SK-N-SH (cell line): ENCODE data around the gene OR2S2. TPM values are rescaled to one million over a fixed set of nuclear protein-coding genes. Genes with fewer than 3 reads are reported as not detected.

Source experiments
- CTCF ChIA-PET: fragments of 300-600, 350-600 bp; formaldehyde crosslinking; extraction: SDS; loops from one replicate; lab custom pipeline; 2021; lab: Yijun Ruan, JAX
- POLR2A ChIA-PET: fragments of 350-600 bp; sonication (Branson Sonifier 250); formaldehyde crosslinking; extraction: SDS; loops from one replicate; lab custom pipeline; 2020; ENCODE audit warnings: antibody characterized with exemption, inconsistent platforms; lab: Yijun Ruan, JAX
- DNase-seq: peaks from one replicate; pipeline ENCODE4 v3.0.0; 2012
- H2AFZ ChIP-seq: fragments of 200-600 bp; sonication (generic); 2 replicates; pipeline ENCODE4 v1.8.1; 2016; ENCODE audit warnings: antibody characterized with exemption, mild to moderate bottlenecking, low read depth
- H3F3A ChIP-seq: fragments of 200-600 bp; sonication (generic); replicated peaks from 2 replicates; pipeline ENCODE3; 2016; ENCODE audit warnings: antibody characterized with exemption, mild to moderate bottlenecking; ENCODE audit not compliant: insufficient read depth
- H3K27ac ChIP-seq, 2 experiments: fragments of 200-500 bp in 1 of 2; fragments of 200-600 bp in 1 of 2; sonication (Bioruptor generic) in 1 of 2; sonication (generic), shearing (Covaris generic) in 1 of 2; 2 replicates each; pipeline versions ENCODE4 v1.5.1 to v1.6.1; 2014 to 2016; ENCODE audit warnings: low read depth in 2 of 2, inconsistent platforms in 1 of 2, low read length in 1 of 2, mild to moderate bottlenecking in 1 of 2, mixed read lengths in 1 of 2
- H3K27me3 ChIP-seq: fragments of 200-600 bp; sonication (generic), shearing (Covaris generic); 2 replicates; pipeline ENCODE4 v1.6.1; 2016; ENCODE audit warnings: mixed run types; ENCODE audit not compliant: insufficient read depth
- H3K36me3 ChIP-seq, 2 experiments: fragments of 200-500 bp in 1 of 2; fragments of 200-600 bp in 1 of 2; sonication (Bioruptor generic) in 1 of 2; sonication (generic) in 1 of 2; replicated peaks in 1 of 2; 2 replicates each; pipeline versions ENCODE3 to v1.5.1; 2014 to 2016; ENCODE audit warnings: low read length in 1 of 2, mild to moderate bottlenecking in 1 of 2; ENCODE audit not compliant: insufficient read depth in 2 of 2, control insufficient read depth in 1 of 2
- H3K4me1 ChIP-seq, 2 experiments: fragments of 200-500 bp in 1 of 2; fragments of 200-600 bp in 1 of 2; sonication (Bioruptor generic) in 1 of 2; sonication (generic), shearing (Covaris generic) in 1 of 2; 2 replicates each; pipeline versions ENCODE4 v1.5.1 to v1.6.1; 2014 to 2016; ENCODE audit warnings: low read depth in 1 of 2, low read length in 1 of 2, mixed run types in 1 of 2; ENCODE audit not compliant: insufficient read depth in 2 of 2, control insufficient read depth in 1 of 2
- H3K4me2 ChIP-seq: fragments of 200-600 bp; sonication (generic), shearing (Covaris generic); 2 replicates; pipeline ENCODE4 v1.6.1; 2017; ENCODE audit warnings: mixed run types
- H3K4me3 ChIP-seq, 2 experiments: fragments of 200-500 bp in 1 of 2; fragments of 200-600 bp in 1 of 2; sonication (Bioruptor generic) in 1 of 2; sonication (generic), shearing (Covaris generic) in 1 of 2; 2 replicates each; pipeline versions ENCODE4 v1.5.1 to v1.8.1; 2014 to 2016; ENCODE audit warnings: low read depth in 2 of 2, inconsistent platforms in 1 of 2, low read length in 1 of 2, mild to moderate bottlenecking in 1 of 2, mixed read lengths in 1 of 2, moderate library complexity in 1 of 2
- H3K79me2 ChIP-seq: fragments of 200-600 bp; sonication (generic); 2 replicates; pipeline ENCODE4 v1.8.1; 2017; ENCODE audit warnings: mild to moderate bottlenecking; ENCODE audit not compliant: insufficient read depth
- H3K9ac ChIP-seq: fragments of 200-600 bp; sonication (generic); 2 replicates; pipeline ENCODE4 v1.6.1; 2017; ENCODE audit warnings: mixed run types
- H3K9me2 ChIP-seq: fragments of 200-600 bp; sonication (generic); 2 replicates; pipeline ENCODE4 v1.6.1; 2017; ENCODE audit warnings: mixed run types
- H3K9me3 ChIP-seq: fragments of 200-600 bp; sonication (generic); 2 replicates; pipeline ENCODE4 v1.6.1; 2017; ENCODE audit warnings: mixed run types, mild to moderate bottlenecking, moderate library complexity
- H4K20me1 ChIP-seq: fragments of 200-600 bp; sonication (generic); 2 replicates; pipeline ENCODE4 v1.6.1; 2017; ENCODE audit warnings: mild to moderate bottlenecking, mixed run types; ENCODE audit not compliant: insufficient read depth
- CHD2 ChIP-seq: fragments of 150-350 bp; IDR thresholded peaks from 2 replicates; pipeline ENCODE4 v1.6.1; 2018; ENCODE audit warnings: low read length; ENCODE audit not compliant: partially characterized antibody
- CTCF ChIP-seq: fragments of 200-600 bp; sonication (generic); IDR thresholded peaks from 2 replicates; pipeline ENCODE4 v1.6.1; 2017; ENCODE audit warnings: antibody characterized with exemption, mild to moderate bottlenecking, moderate library complexity
- ELF1 ChIP-seq: IDR thresholded peaks from 2 replicates; pipeline ENCODE4 v1.4.0; 2012
- EP300 ChIP-seq, 2 experiments: IDR thresholded peaks; 2 replicates each; pipeline versions ENCODE4 v1.4.0 to v1.6.1; 2012; ENCODE audit warnings: borderline replicate concordance in 1 of 2, low read depth in 1 of 2, low read length in 1 of 2
- FOSL2 ChIP-seq: IDR thresholded peaks from 2 replicates; pipeline ENCODE4 v1.4.0; 2012; ENCODE audit warnings: low read depth, mild to moderate bottlenecking, moderate library complexity, borderline replicate concordance
- GABPA ChIP-seq: IDR thresholded peaks from 2 replicates; pipeline ENCODE4 v1.4.0; 2012; ENCODE audit warnings: low read depth, mild to moderate bottlenecking
- IRF3 ChIP-seq: fragments of 150-350 bp; IDR thresholded peaks from 2 replicates; pipeline ENCODE4 v1.6.1; 2016; ENCODE audit warnings: mild to moderate bottlenecking, low read depth, low read length
- MEF2A ChIP-seq: IDR thresholded peaks from 2 replicates; pipeline ENCODE4 v1.4.0; 2012; ENCODE audit warnings: low read depth, borderline replicate concordance
- MXI1 ChIP-seq: IDR thresholded peaks from 2 replicates; pipeline ENCODE4 v1.6.1; 2012; ENCODE audit warnings: mild to moderate bottlenecking, low read depth, low read length, improper control_type of control experiment
- NFIC ChIP-seq: IDR thresholded peaks from 2 replicates; pipeline ENCODE4 v1.4.0; 2012; ENCODE audit warnings: borderline replicate concordance
- NRF1 ChIP-seq: IDR thresholded peaks from 2 replicates; pipeline ENCODE4 v1.6.1; 2012; ENCODE audit warnings: low read depth, mild to moderate bottlenecking, low read length
- PBX3 ChIP-seq: IDR thresholded peaks from 2 replicates; pipeline ENCODE4; 2012
- POLR2AphosphoS5 ChIP-seq: IDR thresholded peaks from 2 replicates; pipeline ENCODE4 v1.6.1; 2012; ENCODE audit warnings: low read depth, low read length
- RAD21 ChIP-seq: IDR thresholded peaks from 2 replicates; pipeline ENCODE4 v1.6.1; 2012; ENCODE audit warnings: mild to moderate bottlenecking, low read length
- RXRA ChIP-seq: IDR thresholded peaks from 2 replicates; pipeline ENCODE4 v1.4.0; 2012; ENCODE audit warnings: low read depth, mild to moderate bottlenecking, borderline replicate concordance
- TAF1 ChIP-seq: IDR thresholded peaks from 2 replicates; pipeline ENCODE4 v1.6.1; 2012; ENCODE audit warnings: low read depth, mild to moderate bottlenecking, low read length, moderate library complexity, borderline replicate concordance
- USF1 ChIP-seq: IDR thresholded peaks from 2 replicates; pipeline ENCODE4 v1.4.0; 2012; ENCODE audit warnings: low read depth, borderline replicate concordance
- USF2 ChIP-seq: fragments of 150-350 bp; IDR thresholded peaks from 2 replicates; pipeline ENCODE4 v1.6.1; 2017; ENCODE audit warnings: antibody characterized with exemption, low read length, low read depth, borderline replicate concordance
- WGBS: methylation state at CpG from one replicate; pipeline ENCODE4 v1.1.6; 2017; ENCODE audit warnings: low lambda C conversion rate; 5-methylcytosine and 5-hydroxymethylcytosine counted together
- polyA plus RNA-seq, 3 experiments: library from polyadenylated mRNA; depleted of rRNA; stranded (reverse); fragments of >200 nt; gene quantifications; 2 replicates each; pipeline ENCODE4 v1.2.3, GENCODE V29; 2012

Gene OR2S2
- polyA plus RNA-seq, 1 of the 3 experiments (the other 2 are of a cell fraction) = not detected

GRCh38 chr9:35978792-35979191 lies 20.8 kb upstream of the OR2S2 start:
- Histone ChIP-seq H3F3A (no peaks in the 10 kb centered on the region), H3K4me1 (0 out of 4 replicates have a peak, but pooled peaks cover 0 to 1% of the 10 kb centered on the region in 2 experiments), H3K36me3 (no peaks in the 10 kb centered on the region), H3K9me2 (no peaks in the 10 kb centered on the region), H3K27ac (no peak overlapping the region), H3K4me3 (no peak overlapping the region), H3K27me3 (no peaks in the 10 kb centered on the region), H3K9me3 (peaks cover 18% of the 10 kb centered on the region; the same call in 1 of the 2 replicates), H3K79me2 (no peaks in the 10 kb centered on the region)
- 54% methylated on average over 6 of the region's 6 CpGs for WGBS
- POLR2A ChIA-PET = no interaction called here
- no peak for DNase-seq
- TF ChIP-seq RXRA = no peak
- no peak for TF ChIP-seq NFIC
- no peak for TF ChIP-seq ELF1
- no peak for TF ChIP-seq GABPA
- no peak for TF ChIP-seq PBX3
- no peak for TF ChIP-seq EP300 (IDR thresholded peaks at IDR 0.05; ENCODE audit: borderline replicate concordance in 1 of 2, low read depth in 1 of 2, low read length in 1 of 2)
- no peak for TF ChIP-seq CHD2
- TF ChIP-seq POLR2AphosphoS5 = no peak
- no peak for TF ChIP-seq FOSL2
- TF ChIP-seq IRF3 = no peak
- TF ChIP-seq USF2 = no peak
- no peak for TF ChIP-seq TAF1
- TF ChIP-seq MEF2A = no peak
- no peak for TF ChIP-seq RAD21
- TF ChIP-seq MXI1 = no peak
- TF ChIP-seq CTCF = no peak
- no peak for TF ChIP-seq USF1
- no peak for TF ChIP-seq NRF1
- TF ChIP-seq, all 33 proteins: peak for 0
- H4K20me1 ChIP-seq = no peaks in the 10 kb centered on the region
- peak overlapping the region; percentile 19; the same call in 1 of the 2 replicates for H2AFZ ChIP-seq
- CTCF ChIA-PET = interaction anchor here (1.0 kb wide), 1 partner anchor 21 kb away, joined by 3 read pairs; no protein-coding TSS in a partner anchor
- H3K9ac ChIP-seq = no peak overlapping the region
- H3K4me2 ChIP-seq = no peak overlapping the region
